ENCODE measurements around the gene PLEKHG5. TPM values are rescaled to one million over a fixed set of nuclear protein-coding genes. Genes with fewer than 3 reads are reported as not detected.

Gene PLEKHG5
- total and polyA plus RNA-seq, 2 donors (not counting 1 experiment from before 2014, with no cell fraction given): 0.13 to 0.20 TPM

- intact Hi-C loops (cut with micrococcal nuclease): no loop called here
- ChIA-PET CTCF (no interaction called here), POLR2A (no interaction called here)
- Mint-ChIP-seq H3K27me3 (peaks cover 5% of the 10 kb centered on the region), H3K4me3 (no peak overlapping the region), H3K4me1 (peaks cover 1% of the 10 kb centered on the region), H3K27ac (no peak overlapping the region), H3K9me3 (ENCODE audit: insufficient read depth) (no peaks in the 10 kb centered on the region)
- peaks cover 0 to 10% (median 3%) of the 10 kb centered on the region in 4 experiments for H3K27me3 ChIP-seq (replicated peaks in 1 of 4; ENCODE audit: control extremely low read depth in 1 of 4, control insufficient read depth in 3 of 4, insufficient read depth in 4 of 4, low read length in 3 of 4)
- H3K79me2 ChIP-seq (ENCODE audit: control insufficient read depth, insufficient read depth, low read length): no peaks in the 10 kb centered on the region
- no peak overlapping the region for H2AFZ ChIP-seq (ENCODE audit: insufficient read depth, low read depth, low read length, poor library complexity, severe bottlenecking)
- peaks cover 1 to 8% of the 10 kb centered on the region in 2 donors for H3K4me1 ChIP-seq (ENCODE audit: control insufficient read depth in 2 of 2, insufficient read depth in 2 of 2, low read length in 2 of 2)
- H3K9ac ChIP-seq (ENCODE audit: low read length): no peak overlapping the region
- ATAC-seq (ENCODE audit: low read depth) (no peak), DNase-seq (no peak)
- H3K27ac ChIP-seq (ENCODE audit: low read length in 2 of 2): no peak overlapping the region
- H3K4me3 ChIP-seq (ENCODE audit: control extremely low read depth in 1 of 5, extremely low read depth in 1 of 5, insufficient read depth in 1 of 5, low read depth in 2 of 5, low read length in 4 of 5): no peak overlapping the region
- H4K20me1 ChIP-seq (ENCODE audit: control insufficient read depth, insufficient read depth, low read length, poor library complexity, severe bottlenecking): no peaks in the 10 kb centered on the region
- H3K9me3 ChIP-seq (ENCODE audit: control extremely low read depth in 1 of 3, control insufficient read depth in 2 of 3, insufficient read depth in 1 of 3, low read length in 2 of 3): peaks cover 0 to 5% (median 0%) of the 10 kb centered on the region in 3 donors
- TF ChIP-seq CTCF (IDR thresholded peaks at IDR 0.05) (no peak), EZH2 (IDR thresholded peaks at IDR 0.05; ENCODE audit: borderline replicate concordance, insufficient read depth, low read depth, low read length, poor library complexity, severe bottlenecking) (no peak)
- H3K36me3 ChIP-seq (replicated peaks in 1 of 2; ENCODE audit: control extremely low read depth in 1 of 2, control insufficient read depth in 1 of 2, extremely low read depth in 1 of 2, insufficient read depth in 2 of 2, low read length in 1 of 2): no peaks in the 10 kb centered on the region
- H3K4me2 ChIP-seq (replicated peaks; ENCODE audit: low read depth, low read length, poor library complexity, severe bottlenecking): no peak overlapping the region
- WGBS (ENCODE audit: insufficient coverage): 93% methylated on average over 67 of the region's 67 CpGs
These were observed 21.1 kb downstream of the PLEKHG5 start for GRCh38 chr1:6470132-6471085.

Data from B cell (primary cell).